Endothelial cell of umbilical vein (primary cell): ENCODE results near the gene GALNT9. TPM values are rescaled to one million over a fixed set of nuclear protein-coding genes. Genes with fewer than 3 reads are reported as not detected.
"Not testable (repeated sequence)": the region's sequence is repeated elsewhere in the genome, so short reads cannot be mapped to it uniquely, and the experiment has no call there.

ENCODE experiments used
- BruUV-seq: library from RNA; stranded (reverse); fragments of 400-500 nt; replicated peaks from 2 replicates; lab custom pipeline; 2021; lab: Mats Ljungman, UMichigan
- CTCF ChIA-PET: fragments of 300-600, 350-600 bp; sonication (Branson Sonifier 250); formaldehyde crosslinking; loops from one replicate; lab custom pipeline; 2021; ENCODE audit warnings: antibody characterized with exemption, inconsistent platforms; lab: Charles Lee
- POLR2A ChIA-PET: fragments of 300-600, 350-600 bp; sonication (Branson Sonifier 250); formaldehyde crosslinking; loops from one replicate; lab custom pipeline; 2021; ENCODE audit warnings: antibody characterized with exemption, inconsistent platforms; lab: Charles Lee
- DNase-seq: peaks from one replicate; pipeline ENCODE4 v3.0.0-alpha.2; 2011; ENCODE audit warnings: low read depth, low spot score
- FAIRE-seq: peaks from 2 replicates; lab custom pipeline; 2011; peaks lifted over from hg19 to GRCh38; lab: Jason Lieb, UNC
- H2AFZ ChIP-seq: 2 replicates; pipeline ENCODE4 v1.6.0; 2012; ENCODE audit warnings: low read depth, low read length, control low read depth, inconsistent platforms
- H3K27ac ChIP-seq: 2 replicates; pipeline ENCODE4 v1.5.1; 2011; ENCODE audit warnings: low read depth, mild to moderate bottlenecking, control low read depth, low read length, moderate library complexity; ENCODE audit not compliant: insufficient read depth
- H3K27me3 ChIP-seq, 2 experiments: 2 replicates each; pipeline versions ENCODE4 v1.6.0 to v1.6.1; 2011; ENCODE audit warnings: low read length in 2 of 2, mixed read lengths in 1 of 2; ENCODE audit not compliant: control insufficient read depth in 2 of 2, insufficient read depth in 2 of 2
- H3K36me3 ChIP-seq, 2 experiments: 2 replicates in 1 of 2; 3 replicates in 1 of 2; pipeline ENCODE4 v1.5.1; 2011; ENCODE audit warnings: low read length in 2 of 2, mild to moderate bottlenecking in 1 of 2, moderate library complexity in 1 of 2; ENCODE audit not compliant: control insufficient read depth in 2 of 2, insufficient read depth in 2 of 2; ENCODE audit errors: extremely low read depth in 1 of 2
- H3K4me1 ChIP-seq: 3 replicates; pipeline ENCODE4 v1.5.1; 2011; ENCODE audit warnings: mild to moderate bottlenecking, low read length; ENCODE audit not compliant: control insufficient read depth, insufficient read depth; ENCODE audit errors: extremely low read depth
- H3K4me2 ChIP-seq: 2 replicates; pipeline ENCODE4 v1.6.1; 2011; ENCODE audit warnings: low read length, control low read depth, mixed read lengths; ENCODE audit not compliant: insufficient read depth
- H3K4me3 ChIP-seq, 3 experiments: fragments of 200-600 bp in 1 of 3; sonication (generic), shearing (Covaris generic) in 1 of 3; replicated peaks in 1 of 3; 2 replicates each; pipeline ENCODE4 v1.5.1; 2011 to 2016; ENCODE audit warnings: control low read depth in 3 of 3, low read length in 3 of 3, mild to moderate bottlenecking in 2 of 3, inconsistent platforms in 1 of 3, low read depth in 1 of 3, moderate library complexity in 1 of 3; ENCODE audit not compliant: insufficient read depth in 1 of 3
- H3K79me2 ChIP-seq: 2 replicates; pipeline ENCODE4 v1.6.0; 2012; ENCODE audit warnings: low read length, inconsistent platforms; ENCODE audit not compliant: control insufficient read depth, insufficient read depth
- H3K9ac ChIP-seq: replicated peaks from 2 replicates; pipeline ENCODE3; 2011; ENCODE audit warnings: low read length, control low read depth; ENCODE audit not compliant: insufficient read depth; ENCODE audit errors: extremely low read depth
- H3K9me1 ChIP-seq: replicated peaks from 3 replicates; pipeline ENCODE4 v1.6.0; 2011; ENCODE audit warnings: mild to moderate bottlenecking, low read length; ENCODE audit not compliant: control insufficient read depth, insufficient read depth; ENCODE audit errors: extremely low read depth
- H3K9me3 ChIP-seq: replicated peaks from 2 replicates; pipeline ENCODE4 v1.5.1; 2012; ENCODE audit warnings: low read length, inconsistent platforms; ENCODE audit not compliant: control insufficient read depth, insufficient read depth
- H4K20me1 ChIP-seq: replicated peaks from 2 replicates; pipeline ENCODE3; 2011; ENCODE audit warnings: mild to moderate bottlenecking, low read length; ENCODE audit not compliant: control insufficient read depth, insufficient read depth; ENCODE audit errors: extremely low read depth
- EZH2 ChIP-seq: IDR thresholded peaks from 2 replicates; pipeline ENCODE4 v1.6.1; 2012; ENCODE audit warnings: borderline replicate concordance, low read depth, mild to moderate bottlenecking, moderate library complexity, low read length, inconsistent platforms; ENCODE audit not compliant: severe bottlenecking
- FOS ChIP-seq: IDR thresholded peaks from 2 replicates; pipeline ENCODE4 v1.6.1; 2011; ENCODE audit warnings: mild to moderate bottlenecking, low read length, moderate library complexity, borderline replicate concordance; ENCODE audit not compliant: insufficient read depth
- GATA2 ChIP-seq: IDR thresholded peaks from 2 replicates; pipeline ENCODE4 v1.7.0; 2011; ENCODE audit warnings: low read depth, mild to moderate bottlenecking, moderate library complexity, mixed read lengths, low read length; ENCODE audit not compliant: insufficient read length, insufficient read depth
- JUN ChIP-seq: IDR thresholded peaks from 2 replicates; pipeline ENCODE4 v1.6.1; 2011; ENCODE audit warnings: borderline replicate concordance, low read depth; ENCODE audit not compliant: insufficient read length, insufficient read depth
- MYC ChIP-seq: IDR thresholded peaks from one replicate; pipeline ENCODE4 v1.6.1; 2011; ENCODE audit warnings: mild to moderate bottlenecking, low read depth, low read length
- POLR2A ChIP-seq: IDR thresholded peaks from 2 replicates; pipeline ENCODE4 v1.6.1; 2012; ENCODE audit warnings: low read depth, mild to moderate bottlenecking, control low read depth, low read length
- POLR2AphosphoS5 ChIP-seq: IDR thresholded peaks from 2 replicates; pipeline ENCODE4 v1.6.1; 2012; ENCODE audit warnings: low read depth, mild to moderate bottlenecking, control low read depth, low read length, moderate library complexity; ENCODE audit not compliant: insufficient read depth
- dilution Hi-C: fragments of 300-500 bp; cut with MboI; formaldehyde crosslinking; loops from one replicate; pipeline ENCODE4 v1.15.0; 2019; ENCODE audit warnings: low sequenced_read_pairs; ENCODE audit not compliant: extremely low pct_ligation_motif_present
- intact Hi-C: fragments of 100-400 bp; cut with micrococcal nuclease; formaldehyde crosslinking; loops from one replicate; pipeline ENCODE4 v1.10.0; 2022
- polyA plus RNA-seq, 4 experiments: library from polyadenylated mRNA; depleted of rRNA in 3 of 4; stranded (reverse) in 3 of 4; unstranded in 1 of 4; fragments of >200 nt; gene quantifications; 2 replicates each; pipeline versions ENCODE4 v1.2.1 to v1.2.3, GENCODE V29; 2011 to 2012; ENCODE audit warnings: missing spikeins in 1 of 4
- total RNA-seq: library from RNA; stranded (reverse); gene quantifications from 2 replicates; pipeline ENCODE4 v1.2.3, GENCODE V29; 2021
- TF ChIP-seq, protein P1 (sequence below), 2 donors: IDR thresholded peaks; 1 replicate in 1 of 2; 2 replicates in 1 of 2; pipeline ENCODE4 v1.5.1; 2011; ENCODE audit warnings: low read length in 2 of 2, mild to moderate bottlenecking in 2 of 2, moderate library complexity in 2 of 2, control low read depth in 1 of 2, inconsistent platforms in 1 of 2, low read depth in 1 of 2; ENCODE audit not compliant: insufficient read depth in 1 of 2; ENCODE audit errors: extremely low read depth in 1 of 2
- TF ChIP-seq, protein P2 (sequence below): IDR thresholded peaks from 2 replicates; pipeline ENCODE4 v1.6.1; 2011; ENCODE audit not compliant: insufficient read depth, insufficient read length

Gene GALNT9
- total and polyA plus RNA-seq, 2 donors (not counting 3 experiments of a cell fraction or from before 2014, with no cell fraction given): 0.14 to 0.73 TPM

GRCh38 chr12:132359551-132359950 is 30.2 kb upstream of the GALNT9 start:
- H3K4me3 ChIP-seq: no peak overlapping the region
- ChIA-PET POLR2A (no interaction called here), CTCF (interaction anchor here (1.0 kb wide), 1 partner anchor 14 kb away, joined by 3 read pairs; no protein-coding TSS in a partner anchor)
- DNase-seq: no peak
- no peaks in the 10 kb centered on the region for H3K36me3 ChIP-seq
- H3K27me3 ChIP-seq: no peaks in the 10 kb centered on the region
- no peak for FAIRE-seq
- intact Hi-C loops: no loop called here
- no peak overlapping the region for H3K4me2 ChIP-seq
- H3K79me2 ChIP-seq: no peaks in the 10 kb centered on the region
- H3K9me3 ChIP-seq: no peaks in the 10 kb centered on the region
- H3K4me1 ChIP-seq: no peaks in the 10 kb centered on the region
- no peaks in the 10 kb centered on the region for H3K9me1 ChIP-seq
- no peak overlapping the region for H3K27ac ChIP-seq
- H4K20me1 ChIP-seq: no peaks in the 10 kb centered on the region
- TF ChIP-seq MYC: no peak
- no peak for TF ChIP-seq JUN
- no peak for TF ChIP-seq EZH2
- TF ChIP-seq, protein P1, sequence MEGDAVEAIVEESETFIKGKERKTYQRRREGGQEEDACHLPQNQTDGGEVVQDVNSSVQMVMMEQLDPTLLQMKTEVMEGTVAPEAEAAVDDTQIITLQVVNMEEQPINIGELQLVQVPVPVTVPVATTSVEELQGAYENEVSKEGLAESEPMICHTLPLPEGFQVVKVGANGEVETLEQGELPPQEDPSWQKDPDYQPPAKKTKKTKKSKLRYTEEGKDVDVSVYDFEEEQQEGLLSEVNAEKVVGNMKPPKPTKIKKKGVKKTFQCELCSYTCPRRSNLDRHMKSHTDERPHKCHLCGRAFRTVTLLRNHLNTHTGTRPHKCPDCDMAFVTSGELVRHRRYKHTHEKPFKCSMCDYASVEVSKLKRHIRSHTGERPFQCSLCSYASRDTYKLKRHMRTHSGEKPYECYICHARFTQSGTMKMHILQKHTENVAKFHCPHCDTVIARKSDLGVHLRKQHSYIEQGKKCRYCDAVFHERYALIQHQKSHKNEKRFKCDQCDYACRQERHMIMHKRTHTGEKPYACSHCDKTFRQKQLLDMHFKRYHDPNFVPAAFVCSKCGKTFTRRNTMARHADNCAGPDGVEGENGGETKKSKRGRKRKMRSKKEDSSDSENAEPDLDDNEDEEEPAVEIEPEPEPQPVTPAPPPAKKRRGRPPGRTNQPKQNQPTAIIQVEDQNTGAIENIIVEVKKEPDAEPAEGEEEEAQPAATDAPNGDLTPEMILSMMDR (IDR thresholded peaks at IDR 0.05; ENCODE audit: extremely low read depth in 1 of 2, insufficient read depth in 1 of 2, low read depth in 1 of 2, low read length in 2 of 2): no peak
- TF ChIP-seq POLR2AphosphoS5: no peak
- TF ChIP-seq, protein P2, sequence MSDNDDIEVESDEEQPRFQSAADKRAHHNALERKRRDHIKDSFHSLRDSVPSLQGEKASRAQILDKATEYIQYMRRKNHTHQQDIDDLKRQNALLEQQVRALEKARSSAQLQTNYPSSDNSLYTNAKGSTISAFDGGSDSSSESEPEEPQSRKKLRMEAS: no peak
- no peak for TF ChIP-seq FOS
- TF ChIP-seq GATA2: no peak
- no peak for TF ChIP-seq POLR2A
- dilution Hi-C loops: no loop called here
- H2AFZ ChIP-seq: no peak overlapping the region
- BruUV-seq: no TSS peak
- no peak overlapping the region for H3K9ac ChIP-seq

GRCh38 chr12:132358241-132359225 is 29.1 kb upstream of the GALNT9 start:
- POLR2A ChIA-PET, dilution Hi-C loops, H3K27me3 ChIP-seq, H4K20me1 ChIP-seq, DNase-seq, H3K4me2 ChIP-seq, H3K36me3 ChIP-seq, intact Hi-C loops, H3K4me3 ChIP-seq, H3K9me1 ChIP-seq, H3K9me3 ChIP-seq, H3K9ac ChIP-seq, CTCF ChIA-PET, BruUV-seq, H3K4me1 ChIP-seq, H3K79me2 ChIP-seq, H2AFZ ChIP-seq, FAIRE-seq, H3K27ac ChIP-seq: not testable (repeated sequence)
